Germinal center (tissue), 1 donor: ENCODE results near the gene COG1.
A peak's percentile ranks its signal among the peaks of the same experiment; 100 is the strongest.

ENCODE experiments used
- DNase-seq: peaks from one replicate; pipeline ENCODE4 v3.0.0; 2012; ENCODE audit warnings: mixed read lengths, low spot score

COG1 gene

DNA sequence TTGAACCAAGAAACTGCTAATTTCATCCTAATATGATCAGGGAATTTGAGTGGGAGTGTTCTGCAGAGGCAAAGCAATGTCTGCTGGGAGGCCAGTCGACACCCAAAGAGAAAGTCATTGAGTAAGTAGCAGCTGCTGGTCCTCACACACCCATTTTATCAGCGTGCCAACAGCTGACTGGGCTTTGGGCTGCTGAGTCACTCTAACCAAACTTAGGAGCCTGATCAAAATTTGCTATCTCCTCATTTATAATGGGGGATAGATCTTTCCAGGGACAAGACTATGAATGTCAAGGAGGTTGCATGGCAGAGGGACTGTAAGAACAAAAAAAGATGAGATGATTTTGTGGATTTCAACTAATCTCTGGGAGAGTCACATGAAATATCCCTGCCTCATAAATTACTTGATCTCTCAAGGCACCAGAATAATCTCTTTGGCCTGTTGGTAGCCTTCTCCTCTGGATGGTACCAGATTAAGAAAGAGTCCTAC lies 35.9 kb downstream of the COG1 start:
- no peak for DNase-seq

DNA sequence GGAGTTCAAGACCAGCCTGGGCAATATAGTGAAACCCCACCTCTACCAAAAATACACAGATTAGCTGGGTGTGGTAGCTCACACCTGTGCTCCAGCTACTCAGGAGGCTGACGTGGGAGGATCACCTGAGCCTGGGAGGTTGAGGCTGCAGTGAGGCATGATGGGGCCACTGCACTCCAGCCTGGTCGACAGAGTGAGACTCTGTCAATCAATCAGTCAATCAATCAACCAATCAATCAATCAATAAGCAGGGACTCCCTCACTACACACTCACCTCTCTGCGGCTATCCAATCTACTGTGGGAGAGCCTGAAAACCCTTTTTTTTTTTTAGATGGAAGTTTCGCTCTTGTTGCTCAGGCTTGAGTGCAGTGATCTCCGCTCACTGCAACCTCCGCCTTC lies 37.2 kb downstream of the COG1 start:
- no peak for DNase-seq

DNA sequence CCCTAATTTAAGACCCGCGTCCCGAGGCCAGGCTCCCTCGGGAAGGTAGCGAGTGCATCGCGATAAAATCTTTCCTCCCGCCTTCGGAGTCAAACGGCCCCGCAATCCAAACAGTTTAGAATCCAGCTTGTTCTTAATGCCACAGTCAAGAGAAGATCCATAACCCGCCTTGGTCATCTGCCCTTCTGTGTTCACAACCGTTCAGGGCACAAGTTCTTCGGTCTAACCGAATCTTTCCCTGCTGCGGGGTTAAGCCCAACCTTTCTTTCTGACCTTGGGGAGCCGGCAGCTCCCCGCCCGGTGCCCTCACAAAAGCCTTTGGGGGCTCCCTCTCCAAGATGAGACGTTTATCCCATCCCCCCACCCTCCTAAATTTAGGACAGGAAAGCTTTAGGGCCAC lies 38.5 kb downstream of the COG1 start:
- DNase-seq = peak; percentile 29

DNA sequence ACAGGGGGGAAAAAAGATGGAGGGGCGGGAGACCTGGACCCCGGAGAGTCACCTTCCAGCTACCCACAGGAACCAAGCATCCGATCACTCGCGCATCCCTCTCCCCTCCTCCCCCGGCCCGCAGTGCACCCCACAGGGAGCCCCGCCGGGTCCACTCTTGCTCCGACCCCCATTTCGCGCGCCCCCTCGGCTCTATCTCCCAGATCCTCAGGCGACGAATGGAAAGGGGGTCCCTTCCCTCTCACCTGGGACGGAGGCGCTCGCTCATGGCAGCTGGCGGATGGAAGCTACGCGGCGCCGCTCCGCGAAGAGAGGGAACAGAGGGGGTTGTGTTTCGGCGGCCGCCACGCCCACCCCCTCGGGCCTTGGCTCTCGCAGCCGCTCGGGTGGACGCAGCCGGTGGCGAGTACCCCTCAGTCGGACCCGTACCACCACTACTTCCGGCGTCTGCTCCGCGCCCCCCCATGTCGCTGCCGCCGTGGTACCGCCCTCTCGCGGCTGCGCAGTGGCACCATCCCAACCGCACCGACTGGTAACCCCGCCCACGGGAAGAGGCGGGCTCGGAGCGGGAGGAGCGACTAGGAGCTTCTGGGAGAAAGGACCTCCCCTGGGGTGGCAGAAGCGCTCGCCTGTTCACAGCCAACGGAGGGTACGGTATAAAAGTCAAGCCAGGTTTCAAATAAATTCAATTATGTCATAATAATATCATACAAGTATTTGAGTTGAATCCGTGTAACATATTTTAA lies 39.2 kb downstream of the COG1 start:
- peak; percentile 96 for DNase-seq

DNA sequence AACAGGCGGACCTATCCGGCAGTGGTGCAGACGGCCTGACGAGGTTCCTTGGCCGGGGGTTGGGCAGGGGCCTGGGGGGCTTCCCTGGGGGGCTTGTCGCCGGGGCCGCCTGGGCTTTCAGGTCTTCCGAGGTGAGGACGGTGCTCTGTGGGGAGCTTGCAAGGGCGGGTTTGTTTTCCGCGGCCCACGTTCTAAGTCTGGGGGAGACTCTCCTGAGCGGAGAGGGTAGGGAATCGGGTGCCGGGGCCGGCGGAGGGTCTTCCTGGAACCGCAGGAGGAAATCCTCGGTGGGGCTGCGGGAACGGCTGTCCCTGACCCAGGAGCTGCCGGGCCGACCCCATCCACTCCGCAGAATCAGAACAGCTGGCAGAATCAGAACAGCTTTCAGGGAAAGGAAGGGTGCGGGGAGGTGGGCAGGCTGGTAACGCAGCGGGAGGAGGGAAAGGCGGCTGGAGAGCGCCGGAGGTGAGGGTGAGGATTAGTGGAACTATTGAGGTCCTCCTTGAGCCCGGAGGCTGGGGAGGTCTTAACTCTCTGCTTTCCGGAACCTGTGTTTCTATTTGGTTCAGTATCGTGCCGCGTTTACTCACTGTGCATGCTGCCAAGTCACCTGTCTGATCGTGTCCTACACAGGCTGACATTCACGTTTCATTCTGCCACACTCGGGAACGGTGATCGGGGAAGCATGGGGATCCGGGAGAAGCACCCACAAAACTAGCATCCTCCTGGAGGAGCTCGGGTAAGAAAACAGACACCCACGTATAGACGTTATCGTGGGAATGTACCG lies 39.9 kb downstream of the COG1 start:
- DNase-seq = peak; percentile 51

DNA sequence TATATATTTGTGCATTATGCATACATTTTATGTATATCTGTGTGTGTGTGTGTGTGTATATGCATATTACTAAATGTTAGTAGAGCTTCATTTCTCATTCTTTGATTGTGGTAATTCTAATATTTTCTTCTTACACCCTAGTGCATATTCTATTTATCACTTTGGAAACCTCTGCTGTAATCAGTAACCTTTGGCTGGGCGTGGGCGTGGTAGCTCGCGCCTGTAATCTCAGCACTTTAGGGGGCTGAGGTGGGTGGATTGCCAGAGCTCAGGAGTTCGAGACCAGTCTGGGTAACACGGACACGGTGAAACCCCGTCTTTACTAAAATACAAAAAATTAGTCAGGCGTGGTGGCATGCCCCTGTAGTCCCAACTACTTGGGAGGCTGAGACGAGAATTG lies 41.9 kb downstream of the COG1 start:
- no peak for DNase-seq

DNA sequence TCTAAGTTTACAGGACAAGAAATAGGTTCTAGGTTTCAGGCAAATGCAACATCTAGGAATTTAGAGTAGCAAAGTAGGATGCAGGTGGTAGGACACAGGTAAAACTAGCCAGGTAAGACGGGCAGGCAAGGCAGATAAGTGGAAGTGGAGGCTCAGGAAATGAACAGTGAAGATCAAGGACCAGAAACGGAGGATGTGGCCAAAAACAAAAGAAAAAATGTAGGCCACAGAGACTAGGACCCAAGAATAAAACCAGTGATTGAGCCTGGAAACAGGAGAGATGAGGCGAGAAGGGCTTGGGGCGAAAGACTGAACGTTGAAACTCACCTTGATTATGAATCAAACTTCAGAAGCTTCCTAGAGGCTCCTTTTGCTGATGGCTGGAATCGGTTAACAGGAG lies 44.9 kb downstream of the COG1 start:
- DNase-seq = no peak

DNA sequence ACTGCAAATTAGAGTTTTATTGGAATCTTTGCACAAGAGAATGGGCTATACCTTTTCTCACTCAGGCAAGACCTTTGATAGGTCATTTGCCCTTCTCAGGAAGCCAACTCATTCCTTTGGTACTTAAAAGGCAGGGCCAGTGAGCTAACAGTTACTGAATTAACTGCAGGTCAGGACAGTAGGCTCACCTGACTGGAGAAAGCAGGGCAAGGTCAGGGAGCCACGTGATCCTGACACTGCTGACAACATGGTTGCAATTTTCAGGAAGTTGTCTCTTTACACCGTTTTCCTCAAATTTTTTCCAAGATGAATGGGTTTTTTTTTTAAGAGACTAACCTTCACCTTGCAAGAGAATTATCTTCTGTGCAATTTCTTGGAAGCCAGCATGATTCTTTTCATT lies 47.7 kb downstream of the COG1 start:
- no peak for DNase-seq

DNA sequence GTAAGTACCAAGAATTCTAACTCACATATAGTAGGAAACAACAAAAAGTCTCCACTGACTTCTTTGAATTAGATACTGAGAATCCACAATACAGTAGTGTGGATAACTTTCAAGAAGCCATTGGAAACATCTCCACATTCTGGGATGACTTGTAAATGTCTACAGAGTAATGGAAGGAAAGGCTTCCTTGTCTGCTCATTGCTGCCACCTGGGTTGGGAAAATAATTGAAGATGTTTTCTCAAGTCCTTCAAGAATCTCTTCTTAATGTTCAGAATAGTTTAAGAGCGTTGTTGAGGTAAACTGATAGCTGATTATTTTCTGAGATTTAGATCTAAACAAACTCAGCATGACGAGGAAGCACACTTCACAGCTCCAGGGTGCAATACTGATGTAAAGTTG lies 54.9 kb downstream of the COG1 start:
- no peak for DNase-seq

DNA sequence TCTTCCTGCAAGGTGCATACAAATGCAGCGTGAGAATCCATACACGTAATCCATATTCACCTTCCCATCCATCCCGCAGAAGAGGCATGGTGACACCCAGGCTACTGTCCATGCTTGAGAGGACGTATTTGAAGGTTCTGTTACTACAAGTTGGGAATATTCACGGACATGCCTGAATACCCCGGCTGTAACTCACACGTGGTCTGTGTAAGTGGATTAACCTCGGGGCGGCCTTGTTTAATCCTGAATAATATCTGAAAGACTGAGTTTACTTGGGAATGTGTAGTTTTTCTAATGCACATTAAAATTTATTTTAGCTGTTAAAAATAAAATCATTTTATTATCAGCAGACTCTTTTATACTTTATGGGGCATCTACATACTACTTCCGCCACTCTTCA lies 55.7 kb downstream of the COG1 start:
- DNase-seq = no peak

DNA sequence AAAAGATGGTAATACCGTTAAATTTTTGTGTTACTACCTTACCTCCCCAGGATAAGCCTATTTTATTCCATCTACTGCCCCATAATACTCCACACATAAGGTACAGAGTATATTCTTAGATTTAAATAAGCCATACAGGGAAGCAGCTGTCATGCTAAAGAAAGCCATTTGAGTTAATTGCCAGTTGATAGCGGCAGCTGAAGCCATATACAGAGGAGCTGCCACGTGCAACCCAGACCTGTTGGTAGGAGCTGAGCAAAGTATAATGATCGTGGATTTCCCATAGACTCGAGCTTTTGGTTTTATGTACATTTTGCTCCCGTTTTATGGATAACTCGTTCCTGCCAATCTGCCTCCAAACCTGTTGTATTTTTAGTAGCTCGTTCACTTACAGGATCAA lies 56.8 kb downstream of the COG1 start:
- DNase-seq = no peak

DNA sequence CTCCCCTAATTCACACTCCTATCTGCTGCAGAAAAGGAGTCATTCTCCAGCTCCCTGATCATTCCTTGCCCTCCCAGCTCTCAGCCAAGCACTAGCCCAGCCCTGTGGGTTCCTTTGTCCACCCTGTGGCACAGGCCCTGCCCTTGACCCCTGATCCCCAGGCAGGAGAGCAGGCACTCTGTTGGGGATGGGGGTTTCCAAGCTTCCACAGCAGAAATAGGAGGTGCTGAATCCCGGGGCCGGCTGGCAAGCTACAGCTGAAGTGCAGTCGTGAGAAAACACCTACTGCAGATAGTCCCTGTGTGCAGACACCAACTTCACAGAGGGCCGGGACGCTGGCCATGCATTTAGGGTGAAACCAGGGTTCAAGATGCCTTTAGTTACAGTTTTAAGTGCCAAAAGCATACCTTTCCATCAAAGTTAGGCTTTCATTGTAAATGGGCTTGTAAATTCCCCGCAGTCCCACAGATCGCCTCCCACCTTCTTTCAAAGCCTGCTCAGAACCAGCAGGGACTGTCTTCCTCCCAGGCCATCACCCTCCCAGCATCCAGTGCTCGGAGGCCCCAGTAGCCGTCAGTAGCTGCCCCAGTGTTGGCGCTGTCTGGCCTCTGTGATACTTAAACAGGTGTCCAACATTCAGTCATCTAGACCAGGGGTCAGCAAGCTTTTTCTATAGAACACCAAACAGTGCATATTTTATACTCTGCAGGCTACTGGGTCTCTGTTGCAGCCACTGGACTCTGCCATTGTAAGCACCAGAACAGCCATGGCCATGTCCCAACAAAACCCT lies 58.2 kb downstream of the COG1 start:
- no peak for DNase-seq

DNA sequence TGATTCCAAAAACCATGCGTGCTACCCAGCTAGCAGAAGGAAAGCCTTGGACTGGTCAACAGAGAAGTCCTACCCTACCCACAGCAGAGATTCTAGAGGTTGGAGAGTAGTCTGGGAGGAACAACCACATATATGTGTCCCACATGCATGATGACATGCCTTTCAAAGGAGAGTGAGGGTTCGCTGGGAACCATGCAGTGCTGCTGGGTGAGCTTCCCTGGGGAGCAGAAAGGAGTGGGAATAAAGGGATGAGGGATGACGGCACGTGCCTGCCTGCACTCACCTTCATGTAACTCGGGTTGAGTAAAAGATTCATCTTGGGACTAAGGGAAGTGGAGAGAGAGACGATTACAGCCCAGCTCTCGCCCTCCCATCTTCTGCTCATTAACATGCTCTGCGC lies 59.0 kb downstream of the COG1 start:
- DNase-seq = no peak

DNA sequence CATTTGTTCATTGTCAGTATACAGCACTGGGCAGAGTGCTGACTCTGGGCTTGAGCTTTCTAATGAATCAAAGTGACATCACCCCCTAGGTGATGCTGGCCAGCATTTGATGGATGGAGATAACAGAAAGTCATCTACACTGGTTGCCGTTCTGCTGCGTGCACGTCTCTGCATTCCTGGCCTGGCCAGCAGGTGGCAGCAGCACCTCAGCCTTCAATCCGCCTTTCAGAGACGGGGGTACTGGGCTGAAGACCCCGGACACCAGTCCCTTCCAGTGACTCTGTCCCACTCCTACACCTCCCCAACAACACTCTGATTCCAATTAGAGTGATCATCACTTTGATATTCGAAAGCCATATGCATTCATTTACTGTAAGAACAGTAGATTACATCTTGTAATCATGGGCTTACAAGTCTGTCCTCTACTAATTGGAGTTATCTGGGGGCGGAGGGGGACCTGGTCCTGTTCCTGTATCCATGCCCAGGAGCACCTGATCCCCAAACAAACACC lies 62.9 kb downstream of the COG1 start:
- peak; percentile 68 for DNase-seq

DNA sequence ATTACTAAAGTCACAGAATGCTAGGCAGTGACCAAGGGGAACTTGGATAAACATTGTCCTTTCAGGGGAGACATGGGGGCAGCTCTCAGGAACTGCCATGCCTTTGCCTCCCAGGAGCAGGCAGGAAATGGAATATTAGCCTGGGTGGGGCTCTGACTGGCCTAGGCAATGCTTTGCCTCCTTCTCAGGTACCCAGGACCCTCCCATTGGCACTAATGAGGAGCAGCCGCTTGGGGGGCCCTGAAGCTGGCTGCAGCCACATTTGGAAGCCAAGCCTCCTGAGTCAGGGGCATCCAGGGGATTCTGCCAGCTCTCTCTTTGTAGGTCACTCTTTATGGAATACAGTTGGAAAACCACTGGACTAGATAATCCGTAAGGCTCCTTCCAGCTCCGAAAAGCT lies 63.4 kb downstream of the COG1 start:
- no peak for DNase-seq

DNA sequence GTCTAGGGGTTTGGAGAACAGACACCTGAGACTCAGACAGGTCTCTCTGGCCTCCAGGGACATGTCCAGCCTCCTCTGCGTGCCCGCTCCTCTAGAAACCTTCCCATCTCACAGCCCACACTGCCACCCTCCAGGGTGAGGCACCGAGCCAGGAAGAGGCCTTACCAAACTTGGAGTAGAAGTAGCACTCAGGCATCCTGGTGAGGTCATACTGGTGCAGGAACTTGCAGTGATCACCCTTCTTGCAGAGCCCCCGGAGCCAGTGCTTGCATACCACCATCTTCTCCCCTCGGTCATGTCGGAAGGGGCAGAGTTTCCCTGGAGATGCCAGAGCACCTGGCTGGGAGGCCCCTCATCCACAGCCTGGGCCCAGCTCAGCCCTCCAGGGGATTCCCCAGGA lies 64.7 kb downstream of the COG1 start:
- no peak for DNase-seq
